Measurements from ENCODE around the gene PIK3AP1.

PIK3AP1 gene

DNA sequence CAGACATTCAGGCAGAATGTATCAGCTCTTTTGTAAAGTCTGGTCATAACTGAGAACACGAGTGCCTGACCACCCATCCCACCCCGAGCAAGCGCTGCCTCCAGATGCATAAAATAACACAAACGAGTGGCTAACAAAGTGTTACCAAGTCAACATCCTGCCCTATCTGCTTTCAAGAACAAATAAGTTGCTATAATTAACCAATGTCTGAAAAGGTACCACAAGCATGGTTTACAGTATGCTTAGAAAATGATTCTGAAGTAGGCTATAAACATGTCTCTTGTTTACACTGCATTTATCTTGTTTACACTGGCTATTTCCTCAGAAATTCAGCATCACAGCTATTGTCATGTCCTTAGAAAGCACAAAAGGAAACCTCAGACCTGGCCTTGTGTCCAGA, 49.5 kb downstream of the PIK3AP1 start:
- DNase-seq = peak; percentile 51

DNA sequence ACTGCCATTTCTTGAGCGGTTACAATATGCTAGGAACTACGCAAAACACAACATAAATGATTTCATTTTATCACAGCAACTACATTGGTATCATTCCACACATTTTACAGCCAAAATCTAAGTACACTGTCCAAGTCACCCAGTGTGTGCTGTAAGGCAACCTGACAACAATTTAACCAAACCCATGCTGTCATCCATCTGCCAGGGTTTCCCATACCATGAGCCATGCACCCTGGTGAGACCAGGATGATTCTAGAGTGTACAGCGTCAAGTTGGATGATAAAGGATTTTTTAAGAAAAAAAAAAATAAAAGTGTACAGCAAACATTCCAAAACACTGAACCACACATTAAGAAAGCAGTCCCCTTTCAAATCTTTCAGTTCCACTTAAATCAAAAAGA, 52.9 kb downstream of the PIK3AP1 start:
- no peak for DNase-seq

GRCh38 chr10:96666741-96667140, 53.6 kb downstream of the PIK3AP1 start:
- DNase-seq = no peak

- DNase-seq = no peak
Measured at GRCh38 chr10:96665306-96665705, 55.0 kb downstream of the PIK3AP1 start.

DNA sequence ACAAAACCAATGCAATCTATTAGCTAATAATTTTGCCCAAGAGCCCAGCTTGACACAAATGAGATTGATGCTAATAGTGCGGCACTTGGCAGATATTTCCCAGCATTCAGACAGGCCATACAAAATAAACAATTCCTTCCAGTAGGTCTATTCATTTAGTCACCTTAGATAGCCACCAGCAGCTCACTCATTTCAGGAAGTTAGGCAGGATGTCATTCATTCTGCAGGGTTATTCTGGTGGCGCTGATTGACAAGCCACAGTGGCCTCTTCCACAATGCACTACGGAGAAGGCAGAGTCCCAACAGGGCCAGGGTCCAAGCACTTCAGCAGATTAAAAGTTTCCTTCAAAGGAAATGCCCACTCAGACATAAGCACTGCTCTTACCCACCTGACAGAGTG, 55.8 kb downstream of the PIK3AP1 start:
- DNase-seq = no peak

DNA sequence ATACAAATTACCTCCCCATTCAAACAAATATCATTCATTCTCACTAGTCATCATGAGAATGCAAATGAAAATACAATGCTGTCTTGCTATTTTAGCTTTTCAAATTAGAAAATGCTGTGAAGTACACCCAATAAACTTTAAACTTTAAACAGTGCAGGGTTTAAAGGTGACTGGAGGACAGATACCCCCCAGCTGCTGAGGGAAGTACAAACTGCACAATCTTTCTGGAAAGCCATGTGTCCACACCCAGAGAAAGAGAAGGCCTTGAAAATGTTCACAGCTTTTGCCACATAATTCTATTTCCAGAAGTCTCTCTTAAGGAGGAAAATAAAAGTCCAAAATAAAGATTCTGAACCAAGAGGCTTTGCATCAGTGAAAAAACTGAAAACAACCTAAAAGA, 56.5 kb downstream of the PIK3AP1 start:
- DNase-seq = no peak

GRCh38 chr10:96661632-96662031, 58.7 kb downstream of the PIK3AP1 start:
- no peak for DNase-seq

DNA sequence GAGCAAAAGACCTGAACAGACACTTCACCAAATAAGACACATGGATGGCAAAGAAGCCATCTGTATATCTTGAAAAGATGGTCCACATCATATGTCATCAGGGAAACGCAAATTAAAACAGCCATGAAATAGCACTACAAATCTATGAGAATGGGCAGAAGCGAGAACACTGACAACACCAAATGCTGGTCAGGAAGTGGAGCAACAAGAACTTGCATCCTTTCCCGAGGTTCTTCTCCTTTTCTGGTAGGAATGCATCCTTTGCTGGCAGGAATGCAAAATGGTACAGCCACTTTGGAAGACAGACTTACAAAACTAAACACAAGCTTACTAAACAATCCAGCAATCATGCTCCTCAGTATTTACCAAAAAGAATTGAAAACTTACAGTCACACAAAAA, 60.0 kb downstream of the PIK3AP1 start:
- no peak for DNase-seq

DNA sequence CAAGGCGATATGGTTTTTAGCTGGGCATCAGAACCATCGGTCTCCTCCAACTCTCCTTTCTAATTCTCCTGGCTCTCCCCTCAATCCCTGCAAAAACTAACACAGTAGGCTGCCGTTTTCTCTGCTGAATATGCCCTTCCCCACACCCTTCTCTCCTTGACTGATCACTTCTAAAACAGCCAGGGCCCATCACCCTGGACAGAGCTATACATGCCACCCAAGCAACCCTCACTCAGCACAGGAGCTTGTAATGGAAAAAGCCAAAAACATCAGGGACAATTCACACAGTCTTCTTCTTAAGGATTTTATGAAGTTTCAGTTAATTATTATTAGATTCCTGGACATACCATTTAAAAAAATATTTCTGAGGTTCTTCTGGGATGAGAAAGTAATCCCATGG, 61.5 kb downstream of the PIK3AP1 start:
- DNase-seq = no peak

GRCh38 chr10:96657385-96657784, 62.9 kb downstream of the PIK3AP1 start:
- DNase-seq = no peak

- no peak for DNase-seq
Measured at GRCh38 chr10:96656839-96657238, 63.5 kb downstream of the PIK3AP1 start.

DNA sequence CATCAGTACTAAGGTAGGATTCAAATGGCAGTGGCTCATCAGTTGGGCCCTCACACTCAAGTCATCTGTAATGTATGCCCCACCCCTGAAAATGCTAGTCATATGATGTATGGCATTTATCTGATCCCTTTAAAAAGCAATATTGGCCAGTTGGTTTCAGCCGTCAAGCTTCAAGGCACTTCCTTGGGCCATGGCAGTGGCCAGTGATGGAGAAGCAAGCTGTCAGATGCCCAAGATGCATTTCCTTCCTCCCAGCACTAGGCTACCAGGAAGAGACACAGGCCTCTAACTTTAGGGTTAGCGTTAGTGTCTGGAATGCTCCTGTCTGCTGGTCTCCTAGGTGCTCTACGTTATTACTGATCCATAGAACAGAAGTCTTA, 64.1 kb downstream of the PIK3AP1 start:
- DNase-seq = no peak

DNA sequence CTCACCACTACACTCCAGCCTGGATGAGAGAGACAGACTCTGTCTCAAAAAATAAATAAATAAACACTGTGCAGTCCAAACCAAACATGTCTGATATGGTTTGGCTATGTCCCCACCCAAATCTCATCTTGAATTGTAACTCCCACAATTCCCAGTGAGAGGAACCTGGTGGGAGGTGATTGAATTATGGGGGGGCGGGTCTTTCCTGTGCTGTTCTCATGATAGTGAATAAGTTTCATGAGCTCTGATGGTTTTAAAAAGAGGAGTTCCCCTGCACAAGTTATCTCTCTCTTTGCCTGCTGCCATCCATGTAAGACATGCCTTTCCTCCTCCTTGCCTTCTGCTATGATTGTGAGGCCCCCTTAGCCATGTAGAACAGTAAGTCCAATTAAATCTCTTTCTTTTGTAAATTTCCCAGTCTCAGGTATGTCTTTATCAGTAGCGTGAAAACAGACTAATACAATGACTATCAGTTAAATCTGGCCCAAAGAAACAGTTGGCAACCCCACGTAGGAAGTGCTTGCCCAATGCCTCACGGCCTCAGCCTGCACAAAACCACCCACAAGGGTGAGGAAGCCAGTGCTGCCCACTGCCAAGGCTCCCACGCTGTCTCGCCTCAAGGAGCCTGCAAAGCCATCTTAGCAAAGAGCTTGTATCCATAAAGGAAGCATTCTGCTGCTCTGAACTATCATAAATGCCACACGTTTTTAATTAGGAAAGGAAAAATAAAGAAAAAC, 64.7 kb downstream of the PIK3AP1 start:
- DNase-seq = peak; percentile 22

GRCh38 chr10:96651998-96652431, 68.3 kb downstream of the PIK3AP1 start:
- DNase-seq = peak; percentile 57

DNA sequence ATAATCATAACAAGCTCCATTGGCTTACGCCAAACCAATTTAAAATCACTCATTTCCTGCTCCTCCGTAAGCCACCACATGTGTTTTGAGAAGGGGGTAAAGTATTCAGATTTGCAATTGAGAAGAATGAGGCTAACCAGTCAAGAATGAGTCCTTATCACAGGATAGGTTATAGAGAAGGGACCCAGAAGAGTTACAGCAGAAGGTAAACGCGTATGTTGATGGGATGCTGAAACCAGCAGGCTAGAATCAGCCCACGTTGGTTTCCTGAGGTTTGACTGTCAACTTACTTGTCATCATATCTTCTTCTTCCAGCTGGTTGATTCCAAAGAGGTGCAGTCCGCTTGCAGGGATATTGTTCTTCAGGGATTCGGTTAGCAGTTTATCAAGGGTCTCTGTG, 69.4 kb downstream of the PIK3AP1 start:
- no peak for DNase-seq

- DNase-seq = no peak
Measured at GRCh38 chr10:96648297-96648696, 72.0 kb downstream of the PIK3AP1 start.

DNA sequence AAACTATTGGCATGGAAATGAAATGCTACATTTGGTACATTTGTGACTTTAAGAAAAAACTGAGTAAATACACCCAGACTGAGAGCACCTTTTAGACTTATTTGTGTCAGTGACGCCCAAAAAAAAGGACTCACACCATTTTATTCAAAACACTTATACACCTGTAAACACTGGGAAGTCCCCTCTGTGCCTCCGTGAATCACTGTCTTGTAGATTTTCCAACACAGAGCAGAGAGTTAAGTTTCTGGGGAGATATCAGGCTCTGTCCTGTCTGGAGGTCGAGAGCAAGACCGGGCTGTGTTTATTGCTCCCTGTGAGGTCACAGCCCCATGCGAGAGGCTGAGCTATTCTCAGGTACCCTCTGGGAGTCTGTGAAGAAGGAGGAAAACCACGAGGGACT, 72.8 kb downstream of the PIK3AP1 start:
- DNase-seq = no peak

DNA sequence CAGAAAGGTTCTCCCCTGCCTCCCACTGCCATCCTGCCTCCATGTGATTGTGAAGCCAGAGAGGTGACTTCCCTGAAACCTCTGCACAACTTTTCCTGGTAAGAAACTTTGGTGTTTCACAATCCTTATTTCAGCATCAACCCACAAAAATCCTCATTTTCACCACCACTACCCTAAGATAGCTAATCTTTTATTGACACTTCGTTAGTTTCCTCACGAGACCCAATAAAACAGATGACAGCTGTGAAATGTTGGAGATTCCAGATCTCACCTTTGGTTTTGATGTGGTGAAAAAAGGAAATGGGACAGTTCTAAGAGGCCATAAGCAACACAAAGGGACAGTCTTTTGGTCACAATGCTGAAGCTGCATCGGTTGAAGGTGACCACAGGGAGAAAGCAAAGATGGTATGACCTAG, 73.6 kb downstream of the PIK3AP1 start:
- no peak for DNase-seq

DNA sequence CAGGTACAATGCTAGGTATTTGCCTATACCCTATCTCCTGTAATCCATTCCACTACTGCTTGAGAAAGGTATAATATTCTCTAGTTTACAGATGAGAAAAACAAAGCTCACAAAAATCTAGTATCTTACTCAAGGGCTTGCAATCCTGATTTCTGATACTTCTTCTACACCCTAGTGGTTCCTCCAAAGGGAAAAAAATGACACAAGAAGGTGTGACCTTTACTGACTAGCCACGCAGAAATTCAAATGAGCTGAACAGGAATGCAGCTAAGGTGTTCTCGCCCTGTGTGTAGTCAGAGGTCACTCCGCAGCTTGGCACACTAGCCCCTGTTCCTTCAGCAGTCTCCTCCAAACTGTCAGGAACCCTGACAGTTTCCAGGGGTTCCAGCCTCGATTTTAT, 74.0 kb downstream of the PIK3AP1 start:
- no peak for DNase-seq

- DNase-seq = no peak
Measured at GRCh38 chr10:96645191-96645721, 75.1 kb downstream of the PIK3AP1 start.

GRCh38 chr10:96643920-96644319, 76.4 kb downstream of the PIK3AP1 start:
- no peak for DNase-seq

DNA sequence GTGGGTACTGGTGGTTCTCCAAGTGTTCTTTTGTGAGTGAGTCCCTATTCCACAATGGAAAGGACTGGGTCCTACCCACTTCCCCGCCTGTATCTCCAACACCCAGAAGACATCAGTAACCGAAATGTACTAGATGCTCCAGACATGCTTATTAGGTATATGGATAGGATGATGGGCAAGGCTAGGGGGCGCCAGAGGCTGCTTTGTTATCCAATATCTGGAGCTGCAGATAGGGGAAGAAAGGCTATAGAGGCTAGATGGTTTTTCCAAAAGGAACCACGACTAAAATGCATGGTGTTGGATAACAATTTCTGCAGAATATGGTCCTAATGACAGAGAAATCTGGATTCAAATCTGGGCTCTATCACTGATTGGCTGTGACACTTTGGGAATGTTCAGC, 77.3 kb downstream of the PIK3AP1 start:
- DNase-seq = peak; percentile 49

GRCh38 chr10:96642530-96642929, 77.8 kb downstream of the PIK3AP1 start:
- DNase-seq = no peak

GRCh38 chr10:96641396-96642295, 78.7 kb downstream of the PIK3AP1 start:
- DNase-seq = no peak
